ENCODE measurements around the gene UFD1.

DNA sequence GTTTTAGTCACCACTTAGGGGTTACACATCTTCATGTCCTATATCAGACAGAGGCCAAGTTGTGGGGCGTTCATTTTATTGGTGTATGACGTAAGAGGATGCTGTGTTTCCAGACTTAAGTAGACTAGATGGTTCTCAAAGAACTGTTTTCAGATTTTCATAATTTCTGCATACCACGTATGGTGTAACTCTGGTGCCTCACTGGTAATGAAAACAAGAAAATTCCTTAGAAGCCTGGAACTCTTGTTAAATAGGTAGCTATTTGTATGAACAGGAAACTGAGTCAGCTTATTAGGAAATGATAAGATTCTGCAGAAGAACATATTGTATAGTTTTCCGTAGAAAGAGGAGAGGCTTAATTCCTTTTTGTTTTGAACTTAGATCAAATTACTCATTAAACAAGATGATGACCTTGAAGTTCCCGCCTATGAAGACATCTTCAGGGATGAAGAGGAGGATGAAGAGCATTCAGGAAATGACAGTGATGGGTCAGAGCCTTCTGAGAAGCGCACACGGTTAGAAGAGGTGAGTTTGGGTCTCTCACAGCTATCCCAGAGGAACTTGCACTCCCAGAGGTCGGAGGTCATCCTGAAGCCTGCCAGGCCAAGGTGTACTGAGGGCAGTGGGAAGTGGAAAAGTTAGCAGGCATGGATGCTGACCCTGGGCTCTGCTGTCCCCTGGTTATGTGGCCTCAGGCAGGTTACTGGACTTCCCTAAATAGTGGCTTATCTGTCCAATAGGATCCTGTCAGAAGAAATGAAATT, 4.7 kb upstream of the UFD1 start:
- TF ChIP-seq POLR2AphosphoS5 (IDR thresholded peaks at IDR 0.05), result no peak
- TF ChIP-seq, protein P1, sequence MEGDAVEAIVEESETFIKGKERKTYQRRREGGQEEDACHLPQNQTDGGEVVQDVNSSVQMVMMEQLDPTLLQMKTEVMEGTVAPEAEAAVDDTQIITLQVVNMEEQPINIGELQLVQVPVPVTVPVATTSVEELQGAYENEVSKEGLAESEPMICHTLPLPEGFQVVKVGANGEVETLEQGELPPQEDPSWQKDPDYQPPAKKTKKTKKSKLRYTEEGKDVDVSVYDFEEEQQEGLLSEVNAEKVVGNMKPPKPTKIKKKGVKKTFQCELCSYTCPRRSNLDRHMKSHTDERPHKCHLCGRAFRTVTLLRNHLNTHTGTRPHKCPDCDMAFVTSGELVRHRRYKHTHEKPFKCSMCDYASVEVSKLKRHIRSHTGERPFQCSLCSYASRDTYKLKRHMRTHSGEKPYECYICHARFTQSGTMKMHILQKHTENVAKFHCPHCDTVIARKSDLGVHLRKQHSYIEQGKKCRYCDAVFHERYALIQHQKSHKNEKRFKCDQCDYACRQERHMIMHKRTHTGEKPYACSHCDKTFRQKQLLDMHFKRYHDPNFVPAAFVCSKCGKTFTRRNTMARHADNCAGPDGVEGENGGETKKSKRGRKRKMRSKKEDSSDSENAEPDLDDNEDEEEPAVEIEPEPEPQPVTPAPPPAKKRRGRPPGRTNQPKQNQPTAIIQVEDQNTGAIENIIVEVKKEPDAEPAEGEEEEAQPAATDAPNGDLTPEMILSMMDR (IDR thresholded peaks at IDR 0.05), result no peak
- no peak for TF ChIP-seq EP300 (IDR thresholded peaks at IDR 0.05)
